Spleen (tissue), 7 donors: ENCODE measurements around the gene TMEM132D.
"Not testable (repeated sequence)": the region's sequence is repeated elsewhere in the genome, so short reads cannot be mapped to it uniquely, and the experiment has no call there.

ENCODE experiments used
- CTCF ChIP-seq, 11 experiments: fragments of 200-600 bp in 7 of 11; fragments of 450-650 bp in 4 of 11; sonication (generic) in 4 of 11; IDR thresholded peaks in 8 of 11; conservative IDR thresholded peaks in 3 of 11; 1 replicate in 7 of 11; 2 replicates in 4 of 11; pipeline versions ENCODE4 v1.4.0 to v1.8.0; 2016 to 2021; ENCODE audit warnings: antibody characterized with exemption in 11 of 11, inconsistent platforms in 4 of 11, mild to moderate bottlenecking in 1 of 11
- POLR2A ChIP-seq, 3 donors: fragments of 450-650 bp; IDR thresholded peaks; one replicate each; pipeline ENCODE4 v1.5.1; 2017; ENCODE audit warnings: antibody characterized with exemption in 3 of 3, mild to moderate bottlenecking in 1 of 3
- donor health status: DM: no; HTN: no; CAD: no; lungs with moderate emphysema.
- donor health status: DM: no; HTN: no; CAD: no.
- donor health status: DM: no; HTN: no; CAD: no.

DNA sequence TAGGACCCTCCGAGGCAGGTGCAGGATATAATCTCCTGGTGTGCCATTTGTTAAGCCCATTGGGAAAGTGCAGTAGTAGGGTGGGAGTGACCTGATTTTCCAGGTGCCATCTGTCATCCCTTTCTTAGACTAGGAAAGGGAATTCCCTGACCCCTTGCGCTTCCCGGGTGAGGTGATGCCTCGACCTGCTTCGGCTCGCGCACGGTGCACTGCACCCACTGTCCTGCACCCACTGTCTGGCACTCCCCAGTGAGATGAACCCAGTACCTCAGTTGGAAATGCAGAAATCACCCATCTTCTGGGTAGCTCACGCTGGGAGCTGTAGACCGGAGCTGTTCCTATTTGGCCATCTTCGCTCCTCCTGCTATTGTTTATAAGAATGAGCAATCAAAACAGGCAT lies 860.5 kb downstream of the TMEM132D start:
- TF ChIP-seq CTCF (IDR thresholded peaks at IDR 0.05 in 8 of 11, conservative IDR thresholded peaks at IDR 0.05 in 3 of 11); POLR2A (IDR thresholded peaks at IDR 0.05): not testable (repeated sequence)
